ENCODE measurements around the gene PTGR3.

The PTGR3 gene

DNA sequence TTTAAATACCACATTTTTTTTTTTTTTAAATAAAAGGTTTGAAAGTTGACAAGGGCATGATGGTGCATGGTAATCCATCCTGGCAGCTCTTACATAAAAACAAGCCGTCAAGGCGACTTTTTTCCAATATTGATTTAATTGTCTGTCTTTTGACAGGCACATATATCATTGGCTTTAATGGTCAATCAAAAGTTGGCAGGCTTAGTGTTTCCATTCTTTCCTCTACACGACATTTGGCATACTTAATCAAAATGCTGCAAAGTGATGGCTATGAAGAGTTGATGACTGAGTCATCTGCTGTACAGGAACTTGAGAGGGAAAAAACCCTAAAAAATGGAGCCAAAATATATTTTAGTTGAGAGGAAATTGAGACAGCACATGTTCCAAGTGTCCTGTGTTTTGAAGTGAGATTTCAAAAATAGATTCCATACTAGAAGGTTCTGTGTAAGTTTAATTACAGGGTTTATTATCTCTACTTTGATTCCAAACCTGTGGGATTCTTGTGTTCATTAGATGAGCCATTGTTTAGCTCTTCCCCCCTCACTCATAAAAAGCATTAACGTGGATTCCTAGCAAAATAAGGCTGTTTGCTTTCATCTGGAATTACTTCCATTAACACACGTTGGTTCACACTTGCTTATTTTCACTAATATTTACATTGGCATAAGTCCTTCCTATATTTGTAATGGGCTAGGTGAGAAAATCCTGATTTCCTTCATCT, 4.8 kb upstream of the PTGR3 start:
- no peak for DNase-seq

DNA sequence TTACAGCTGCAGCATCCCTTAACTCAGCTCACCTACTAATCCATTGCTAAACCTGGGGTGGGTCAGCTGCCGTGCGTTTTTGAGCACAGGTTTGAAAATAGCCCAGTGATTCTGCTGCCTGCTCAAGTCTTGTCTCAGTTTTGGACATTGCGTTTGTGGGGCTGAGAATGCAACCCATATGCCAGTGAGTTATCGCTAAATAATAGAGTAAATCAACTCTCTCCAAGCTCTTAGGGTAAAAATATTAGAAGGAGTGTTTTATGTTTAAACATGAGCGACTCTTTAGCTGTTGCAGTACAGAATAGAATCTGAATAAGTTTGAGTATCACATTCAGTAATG, 3.8 kb upstream of the PTGR3 start:
- no peak for DNase-seq

DNA sequence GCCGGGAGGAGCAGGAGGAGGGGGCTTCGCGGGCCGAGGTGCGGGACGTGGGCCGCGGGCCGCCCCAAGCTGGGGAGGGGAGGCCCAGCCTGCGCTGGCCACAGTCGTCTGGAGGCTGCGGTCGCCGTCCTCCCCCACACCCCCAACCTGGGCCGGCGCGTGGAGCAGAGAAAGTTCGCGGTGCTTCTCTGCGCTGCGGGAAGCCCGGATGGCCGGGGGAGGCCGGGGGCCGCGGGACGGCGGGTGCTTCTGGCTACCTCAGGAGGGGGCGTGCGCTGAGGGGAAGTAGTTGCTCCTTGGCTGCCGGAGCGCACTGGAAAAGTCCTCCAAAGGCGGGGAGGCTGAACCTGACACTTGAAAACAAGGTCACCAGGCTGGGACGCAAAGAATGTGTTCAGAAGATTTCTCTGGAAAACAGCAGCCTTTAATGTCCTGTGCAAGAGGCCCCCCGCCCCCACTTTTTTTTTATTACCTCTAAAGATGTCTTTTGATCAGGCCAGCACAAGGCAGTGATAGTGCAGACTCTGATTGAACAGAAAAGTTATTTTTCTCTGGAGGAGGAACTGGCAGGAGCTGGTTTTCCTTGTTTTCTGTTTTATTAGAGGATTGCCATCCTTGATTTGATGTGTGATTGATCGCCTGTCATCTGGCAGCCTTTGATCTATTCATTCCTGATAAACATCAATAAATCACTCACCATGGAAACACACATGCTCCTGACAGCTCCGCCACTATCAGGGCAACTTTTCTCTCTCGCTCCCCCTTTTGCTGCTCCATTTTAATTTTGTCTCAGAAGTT, 3.2 kb upstream of the PTGR3 start:
- no peak for DNase-seq

DNA sequence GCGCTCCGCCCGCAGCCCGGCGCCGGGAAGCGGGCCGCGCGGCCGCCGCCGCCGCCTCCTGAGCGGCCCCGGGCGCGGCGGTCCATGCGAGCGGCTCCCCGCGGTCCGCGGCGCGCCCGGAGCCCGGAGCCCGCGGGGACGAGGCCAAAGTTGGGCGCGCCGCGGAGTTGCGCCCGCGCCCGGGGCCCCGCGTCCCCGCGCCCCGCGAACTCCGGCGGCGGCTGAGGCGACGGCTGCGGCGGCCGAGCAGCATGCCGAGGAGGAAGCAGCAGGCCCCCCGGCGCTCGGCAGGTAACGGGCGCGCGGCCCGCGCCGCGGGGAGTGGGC, 2.6 kb upstream of the PTGR3 start:
- no peak for DNase-seq

DNA sequence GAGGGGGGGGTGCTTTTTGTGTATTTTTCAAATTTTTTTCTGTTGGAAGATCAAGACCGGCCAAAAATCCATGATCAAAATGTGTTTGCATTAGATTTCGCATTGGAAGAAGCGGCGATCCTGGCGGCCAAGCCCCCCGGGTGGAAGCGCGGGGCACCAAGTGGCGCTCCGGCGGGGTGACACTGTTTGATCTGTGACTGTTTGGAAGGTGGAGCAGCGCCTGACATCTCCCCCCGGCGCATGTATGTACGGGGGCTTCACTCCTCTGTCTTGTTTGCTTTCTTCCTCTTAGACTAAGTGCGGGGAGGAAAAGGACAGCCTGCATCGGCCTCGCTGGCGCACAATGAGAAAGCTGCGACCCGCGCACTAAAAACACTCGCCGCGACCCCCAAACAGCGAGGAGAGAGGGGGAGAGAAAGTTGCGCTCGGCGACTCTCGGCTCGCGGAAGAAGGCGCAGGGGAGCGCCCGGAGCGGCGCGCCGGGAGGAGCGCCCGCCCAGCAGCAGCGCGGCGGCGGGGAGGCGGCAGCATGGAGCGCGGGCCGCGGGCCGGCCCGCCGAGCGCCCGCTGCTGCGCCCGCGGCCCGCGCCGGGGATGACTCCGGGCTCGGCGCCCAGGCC, 2.2 kb upstream of the PTGR3 start:
- DNase-seq = no peak

DNA sequence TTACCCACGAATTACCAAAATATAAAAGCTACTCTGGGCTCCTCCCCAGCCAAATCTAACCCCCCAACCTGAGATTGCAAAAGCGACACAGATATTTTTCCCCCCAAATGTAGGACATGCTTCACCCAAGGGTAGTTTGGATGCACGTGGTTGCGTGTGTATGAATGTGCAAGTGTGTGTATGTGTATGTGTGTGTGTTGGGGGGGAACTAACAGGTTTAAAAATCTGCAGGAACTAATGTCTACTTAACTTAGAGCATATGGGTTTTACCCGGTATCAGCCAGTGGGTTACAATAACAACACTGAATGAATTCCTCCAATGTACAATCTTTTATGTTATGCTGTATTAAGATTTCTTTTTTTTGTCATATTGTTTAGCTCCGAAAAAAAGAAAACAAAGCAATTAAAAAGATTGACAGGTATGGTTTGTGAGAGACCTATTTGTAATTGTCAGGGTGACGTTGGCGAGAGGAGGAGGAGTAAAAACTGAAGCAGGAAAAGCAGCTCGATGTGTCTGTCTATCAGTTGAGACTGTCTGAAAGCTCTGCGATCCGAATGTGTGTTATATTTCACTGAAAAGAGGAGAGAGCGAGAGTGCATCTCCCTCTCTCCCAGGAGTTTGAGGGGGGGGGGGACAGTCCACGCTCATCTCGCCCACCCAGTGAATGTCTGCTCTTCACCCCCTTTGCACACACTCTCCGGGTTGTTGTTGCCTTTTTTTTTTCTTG, 1.5 kb upstream of the PTGR3 start, which contains the start of gene TSHZ1:
TSS of gene TSHZ1 (plus strand) at position 524 of the 728 bp plus-strand sequence. CDS start 1,080 bp downstream, outside the sequence.
- peak; percentile 58 for DNase-seq

DNA sequence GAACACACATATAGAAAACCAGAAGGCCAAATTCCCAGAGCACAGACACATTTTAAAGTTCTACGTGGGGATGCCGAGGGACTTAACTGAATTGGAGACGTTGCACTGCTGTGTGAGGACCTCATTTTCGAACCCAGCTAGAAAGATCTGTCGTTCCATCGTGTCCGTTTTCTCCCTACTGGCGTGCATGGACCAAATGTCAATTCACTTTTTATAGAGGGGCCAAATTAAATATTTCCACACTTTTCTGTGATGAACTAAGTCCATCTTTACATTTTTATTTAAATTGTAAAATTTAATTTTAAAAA, 966 bp upstream of the PTGR3 start:
- no peak for DNase-seq

DNA sequence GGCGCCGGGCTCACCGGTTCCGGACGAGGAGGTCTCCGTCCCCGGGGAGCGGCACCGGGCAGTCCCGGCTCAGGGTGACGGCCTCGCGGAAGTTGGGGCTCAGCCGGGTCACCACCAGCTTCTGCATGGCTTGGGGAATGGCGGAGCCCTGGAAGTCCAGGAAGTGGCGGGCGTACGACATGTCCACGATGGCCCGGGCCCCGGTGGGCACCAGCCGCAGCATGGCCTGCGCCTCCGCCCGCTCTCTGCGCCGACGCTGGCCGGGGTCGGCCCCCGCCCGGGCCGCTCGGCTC, 157 bp downstream of the PTGR3 start:
- peak; percentile 30 for DNase-seq

DNA sequence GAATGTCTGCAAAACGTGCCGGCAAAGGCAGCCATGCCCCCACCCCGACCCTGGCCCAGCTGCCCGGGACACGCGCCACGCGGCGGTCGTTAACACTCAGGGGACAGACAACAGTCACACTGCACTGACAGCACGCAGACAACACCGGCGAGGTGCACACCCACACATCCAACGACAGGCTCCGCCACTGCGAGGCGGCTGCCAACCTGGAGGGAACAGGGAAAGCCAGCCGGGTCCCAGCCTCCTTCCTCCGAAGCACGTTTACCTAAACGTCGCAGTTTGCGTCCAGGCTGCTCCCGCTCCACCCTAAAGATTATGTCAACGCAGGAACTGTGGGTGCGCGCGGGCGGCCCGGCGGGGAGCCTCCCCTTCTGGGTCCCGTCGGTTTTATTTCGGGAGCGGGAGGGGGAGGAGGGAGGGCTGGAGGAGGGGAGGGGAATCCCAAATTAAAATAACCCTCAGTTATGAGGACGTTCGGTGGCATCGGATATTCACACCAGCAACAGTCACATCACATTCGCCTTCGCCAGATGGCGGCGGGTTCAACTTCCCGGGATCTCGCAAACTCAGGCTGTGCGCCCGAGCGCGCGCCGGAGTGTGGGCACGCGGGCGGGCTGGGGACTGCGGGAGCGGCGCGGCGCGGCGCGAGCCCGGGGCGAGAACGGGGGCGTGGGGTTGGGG, 644 bp downstream of the PTGR3 start:
- DNase-seq = peak; percentile 41

DNA sequence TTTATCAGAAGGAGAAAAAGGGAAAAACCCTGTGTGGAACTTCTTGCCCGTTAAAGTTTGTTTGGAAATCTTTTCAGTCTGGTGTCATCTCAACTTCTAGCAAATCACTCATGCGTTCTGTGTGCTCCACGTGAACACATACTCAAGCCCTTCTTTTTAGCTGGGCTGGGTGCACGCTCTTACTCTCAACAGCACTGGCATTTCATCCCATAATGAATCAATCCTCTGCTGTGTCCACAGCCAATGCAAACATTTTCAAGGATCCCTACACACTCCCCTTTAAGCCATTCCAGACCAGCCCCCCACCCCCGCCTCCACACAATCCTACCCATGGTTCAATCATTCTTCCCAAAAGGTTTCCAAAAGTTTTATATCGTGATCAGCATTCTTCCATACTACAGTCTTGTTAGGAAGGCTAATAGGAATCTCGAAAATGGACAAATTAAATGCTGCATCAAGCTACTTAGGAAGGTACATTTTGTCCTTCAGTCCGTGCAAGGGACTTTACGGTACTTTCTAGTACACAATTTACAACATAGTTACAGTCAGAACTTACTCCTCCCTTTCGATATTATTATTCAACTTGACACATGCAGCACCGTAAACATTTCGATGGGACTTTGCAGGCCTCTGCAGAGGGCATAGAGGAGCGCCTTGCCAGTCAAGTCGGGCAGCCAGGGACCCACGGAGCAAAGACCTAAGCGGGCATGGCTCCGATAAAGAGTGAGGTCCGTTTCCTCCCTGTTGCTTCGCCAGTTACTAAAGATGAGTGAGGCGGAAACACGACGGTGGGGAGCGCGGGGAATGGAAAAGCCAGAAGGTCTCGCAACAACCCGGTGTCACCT, 1.4 kb downstream of the PTGR3 start:
- DNase-seq = peak; percentile 55

DNA sequence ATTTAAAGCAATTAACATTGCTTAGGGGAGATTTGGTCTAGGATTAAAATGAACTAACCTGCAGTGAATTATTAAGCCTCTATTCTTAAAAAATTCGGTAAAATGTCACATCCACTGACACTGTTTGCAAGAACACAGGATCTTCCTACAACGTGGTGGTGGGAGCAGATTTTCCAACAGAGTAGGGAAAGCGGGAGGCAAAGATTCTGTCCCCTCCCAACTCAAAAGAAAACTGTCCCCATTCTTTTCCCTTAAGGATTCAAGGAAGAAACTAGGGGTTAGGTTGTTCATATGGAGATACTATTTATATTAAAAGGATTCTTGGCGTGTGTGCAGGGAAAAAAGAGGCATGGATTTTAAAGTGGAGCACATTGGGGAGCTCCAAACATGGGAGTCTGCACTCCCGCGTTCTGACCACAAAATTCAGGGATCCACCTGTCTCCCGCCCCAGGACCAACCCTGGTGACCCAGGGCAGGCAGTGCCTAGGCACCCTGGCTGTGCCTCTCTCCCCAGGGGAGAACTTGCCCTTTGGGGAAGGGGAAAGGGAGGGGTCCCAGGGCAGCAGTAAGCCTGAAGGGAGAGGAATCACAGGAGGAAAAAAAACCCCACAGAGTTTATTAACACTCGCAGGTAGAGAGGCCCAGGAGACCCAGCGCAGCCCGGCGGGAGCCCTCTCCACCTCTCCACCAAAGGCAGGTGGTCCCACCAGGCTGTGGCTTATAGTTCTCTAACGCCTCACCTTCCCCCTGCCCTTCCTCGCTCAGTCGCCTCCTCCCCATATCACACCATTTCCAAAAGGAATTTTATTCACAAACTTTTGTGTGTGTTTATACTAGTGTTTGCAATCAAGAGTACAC, 2.3 kb downstream of the PTGR3 start:
- DNase-seq = no peak

DNA sequence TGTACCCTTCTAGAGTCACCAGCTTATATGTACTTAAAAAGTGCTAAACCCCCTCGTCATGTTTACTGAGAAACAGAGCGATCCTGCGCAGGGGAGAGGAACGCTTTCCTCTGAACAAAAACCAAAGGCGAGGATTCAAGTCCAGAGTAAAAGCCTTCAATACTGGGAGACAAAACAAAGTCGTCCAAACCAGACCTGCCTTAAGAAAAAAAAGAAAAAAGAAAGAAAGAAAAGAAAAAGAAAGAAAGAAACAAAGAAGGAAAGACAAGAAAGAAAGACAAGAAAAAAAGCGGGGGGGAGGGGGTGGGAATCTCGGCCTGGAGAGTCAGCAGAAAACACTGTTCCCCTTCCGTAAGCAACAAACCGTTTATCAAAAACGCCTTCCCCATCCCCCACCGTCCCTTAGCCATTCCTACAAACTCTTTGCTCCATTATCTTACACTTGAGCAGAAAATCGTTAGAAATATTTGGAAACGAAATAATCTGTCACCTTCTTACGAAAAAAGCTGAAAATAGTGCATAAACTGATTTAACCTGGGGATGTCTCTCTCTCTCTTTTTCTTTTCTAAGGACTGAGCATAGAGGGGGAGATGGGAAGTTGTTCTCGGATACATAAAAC, 3.3 kb downstream of the PTGR3 start:
- no peak for DNase-seq

DNA sequence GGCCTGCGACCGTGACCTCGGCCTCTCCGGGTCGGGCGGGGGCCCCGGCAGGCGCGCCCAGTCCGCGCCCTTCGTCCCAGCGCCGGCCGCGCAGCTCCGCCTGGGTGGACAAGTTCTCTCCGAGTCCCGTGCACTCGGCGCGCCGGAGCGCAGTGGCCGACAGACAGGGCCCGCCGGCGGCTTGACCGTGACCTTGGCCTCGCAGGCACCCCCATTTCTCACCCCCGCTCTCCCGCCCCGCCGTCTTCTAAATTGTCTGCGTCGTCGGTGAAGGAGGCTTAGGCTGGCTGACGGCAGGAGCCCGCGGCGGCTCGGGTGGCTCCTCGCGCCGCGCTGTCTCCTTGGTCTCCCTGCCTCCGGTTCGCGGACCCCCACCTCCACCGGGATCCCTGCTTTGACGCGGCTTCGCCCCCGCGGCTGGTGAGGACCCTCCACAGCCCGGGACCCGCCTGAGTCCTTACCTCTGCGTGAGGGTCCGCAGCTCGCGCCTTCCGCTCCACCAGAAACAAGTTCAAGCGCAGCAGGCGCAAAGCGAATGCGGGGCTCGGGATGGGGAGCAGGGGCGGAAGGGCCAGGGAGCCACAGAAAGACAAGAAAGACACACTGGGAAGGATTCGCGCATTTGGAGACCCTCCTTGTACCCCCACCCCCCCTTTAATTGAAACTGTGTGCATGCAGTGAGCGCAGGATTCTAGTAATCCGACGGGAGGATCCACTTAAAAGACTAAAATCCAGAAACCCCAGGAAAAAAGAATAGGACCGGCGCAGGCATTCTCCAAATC, 4.0 kb downstream of the PTGR3 start:
- no peak for DNase-seq

DNA sequence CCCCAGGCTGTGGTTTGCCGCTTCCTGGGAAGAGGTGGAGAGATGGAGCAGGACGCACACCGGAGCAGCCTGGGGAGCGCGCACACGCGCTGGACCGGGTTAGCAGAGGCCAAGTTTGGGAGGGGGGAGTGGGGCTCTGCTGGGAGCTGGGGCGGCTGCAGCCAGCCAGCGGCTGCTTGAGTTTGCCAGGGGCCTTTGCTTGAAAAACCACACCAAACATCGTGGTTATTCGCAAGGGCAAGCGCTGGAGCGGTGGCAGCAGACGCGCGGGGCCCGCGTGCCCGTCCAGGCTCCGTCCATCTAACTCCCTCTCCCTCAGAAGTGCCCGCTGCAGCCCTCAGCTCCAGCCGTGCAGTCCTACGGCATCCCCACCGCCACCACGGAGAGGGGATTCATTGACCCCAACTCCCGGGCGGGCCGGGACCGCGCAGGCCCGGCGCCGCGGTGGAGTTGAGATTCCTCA, 4.6 kb downstream of the PTGR3 start:
- no peak for DNase-seq

DNA sequence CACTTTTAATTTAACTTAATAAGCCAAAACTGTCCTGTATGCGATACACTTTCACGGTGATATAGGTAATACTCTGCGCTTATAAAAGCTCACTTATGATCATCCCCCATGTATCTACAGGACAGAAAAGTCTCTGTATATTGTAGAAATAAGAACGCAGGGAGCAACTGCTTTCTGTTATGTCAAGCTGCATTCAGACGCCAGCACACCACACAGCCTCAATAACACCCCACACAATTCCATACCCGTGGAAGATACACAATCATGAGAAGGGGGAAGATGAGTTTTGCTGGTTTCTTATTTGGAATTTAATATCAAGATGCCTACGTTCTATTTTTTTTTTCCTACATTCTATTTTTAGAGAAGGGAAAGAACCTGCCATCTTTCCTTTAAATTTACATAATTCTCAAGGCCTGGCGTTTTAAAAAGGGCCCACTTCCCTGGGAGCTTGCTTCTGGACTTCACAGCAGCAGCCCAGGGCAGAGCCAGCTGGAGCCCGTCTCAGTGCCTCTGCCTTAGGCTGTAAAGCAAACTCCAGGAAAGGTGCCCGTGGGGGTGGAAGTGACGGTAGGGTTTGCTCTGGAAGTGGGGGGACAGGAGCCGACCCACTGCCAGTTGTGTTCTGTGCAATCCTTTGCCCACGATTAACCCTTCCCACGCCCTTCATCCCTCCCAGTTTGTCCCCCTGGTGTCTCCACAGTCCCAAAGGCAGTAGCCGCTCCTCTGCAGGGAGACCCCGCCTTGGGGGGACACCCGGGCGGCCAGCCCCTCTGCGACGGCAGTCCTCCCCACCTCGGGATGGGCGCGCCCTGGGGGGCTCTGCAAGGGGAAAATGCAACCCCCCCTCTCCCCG, 5.3 kb downstream of the PTGR3 start:
- DNase-seq = no peak

DNA sequence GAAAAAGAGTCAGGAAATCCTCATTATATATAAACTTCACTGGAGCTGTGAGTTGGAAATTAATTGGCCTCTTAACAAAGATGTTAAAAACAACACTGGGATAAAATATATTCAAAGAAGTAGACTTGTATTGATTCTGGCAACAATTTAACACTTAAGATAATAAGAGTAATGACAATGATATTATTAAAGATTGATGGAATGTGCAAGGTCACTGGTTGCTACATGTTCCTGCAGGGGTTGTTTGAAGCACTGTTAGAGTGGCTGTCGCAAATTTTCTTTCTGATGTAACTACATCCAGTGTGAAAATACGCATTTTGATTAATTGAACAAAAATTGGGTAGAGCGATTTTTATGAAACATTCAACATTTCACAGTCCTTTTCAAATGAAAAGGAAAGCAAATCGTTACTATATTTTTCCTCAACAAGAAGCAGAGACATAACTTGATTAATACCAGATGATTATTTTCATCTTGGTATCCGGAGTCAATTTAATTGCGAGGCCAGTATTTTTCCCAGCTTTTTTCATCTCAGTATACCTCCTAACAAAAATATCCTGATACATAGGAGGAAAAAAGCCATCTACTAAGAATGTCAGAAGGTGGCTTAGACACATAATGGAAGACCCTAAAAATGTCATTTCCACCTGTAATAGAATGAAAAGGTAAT, 6.1 kb downstream of the PTGR3 start:
- DNase-seq = no peak

DNA sequence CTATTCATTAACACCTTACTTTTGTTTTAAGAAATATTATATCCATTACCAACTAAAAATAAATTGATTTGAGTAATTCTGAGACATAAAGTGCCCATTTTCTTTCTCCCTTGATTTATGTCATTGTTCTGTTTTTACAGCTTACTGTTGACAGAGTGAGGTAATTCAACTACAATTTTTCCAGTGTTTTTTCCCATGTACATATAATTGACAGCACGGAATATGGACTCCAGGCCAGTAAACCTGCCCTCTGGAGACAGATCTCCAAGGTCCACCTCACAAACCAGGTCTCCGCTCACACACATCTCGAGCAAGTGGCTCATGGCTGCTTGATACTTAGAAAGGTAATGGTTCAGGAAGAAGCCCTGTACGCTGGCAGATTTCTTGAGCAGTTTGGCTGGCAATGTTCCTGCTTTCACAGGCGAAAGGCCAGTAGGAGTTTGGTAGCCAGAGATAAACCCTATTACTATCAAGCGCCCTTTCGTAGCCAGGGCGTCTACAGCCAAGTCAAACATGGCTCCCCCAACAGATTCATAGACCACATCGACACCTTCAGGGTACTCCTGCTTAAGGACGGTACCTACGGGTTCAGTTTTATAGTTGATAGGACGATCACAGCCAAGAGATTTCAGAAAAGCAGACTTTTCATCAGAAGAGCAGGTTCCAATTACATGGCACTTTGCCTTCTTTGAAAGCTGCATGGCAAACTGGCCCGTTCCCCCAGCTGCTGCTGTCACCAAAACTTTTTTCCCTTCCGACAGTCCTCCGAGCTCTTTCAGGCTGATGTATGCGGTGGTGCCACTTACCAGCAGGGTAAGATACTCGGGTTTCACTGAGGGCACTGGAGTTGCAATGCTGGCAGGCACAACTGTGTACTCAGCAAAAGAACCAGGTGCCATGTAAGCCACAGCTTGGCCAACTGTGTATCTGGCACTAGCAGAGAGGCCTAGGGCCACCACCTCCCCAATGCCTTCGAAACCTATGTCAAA, 7.4 kb downstream of the PTGR3 start:
- no peak for DNase-seq

All from stimulated activated CD4-positive, alpha-beta T cell treated with anti-CD3 and anti-CD28 coated beads, Interleukin-1b, Interleukin-23, amount 100 ng/mL, for 48 hours (primary cell).